Measurements from ENCODE around the gene EPHA4.

- TF ChIP-seq CEBPB (IDR thresholded peaks at IDR 0.05) (no peak), MAX (IDR thresholded peaks at IDR 0.05) (no peak), TAF1 (IDR thresholded peaks at IDR 0.05; ENCODE audit: low read depth) (no peak), YY1 (IDR thresholded peaks at IDR 0.05; ENCODE audit: low read depth) (no peak), REST (IDR thresholded peaks at IDR 0.05; ENCODE audit: low read depth) (no peak), FOXM1 (IDR thresholded peaks at IDR 0.05; ENCODE audit: borderline replicate concordance, low read depth) (no peak)
Observed at GRCh38 chr2:221400411-221400810, 171.7 kb downstream of the EPHA4 start.
